Stimulated activated CD8-positive, alpha-beta memory T cell treated with anti-CD3 and anti-CD28 coated beads, Interleukin-7, amount 100 ng/mL, for 1 hour (primary cell): ENCODE results near the gene DHRS1.
A peak's percentile ranks its signal among the peaks of the same experiment; 100 is the strongest.
"Not testable (repeated sequence)": the region's sequence is repeated elsewhere in the genome, so short reads cannot be mapped to it uniquely, and the experiment has no call there.

Experiments
- DNase-seq, 2 donors: peaks; one replicate each; pipeline ENCODE4 v3.0.0-alpha.2; 2020; ENCODE audit warnings: low read depth in 2 of 2

Gene DHRS1

GRCh38 chr14:24247422-24247821, 52.2 kb downstream of the DHRS1 start:
- no peak for DNase-seq

GRCh38 chr14:24246765-24247212, 52.8 kb downstream of the DHRS1 start:
- no peak for DNase-seq

GRCh38 chr14:24245350-24245749, 54.2 kb downstream of the DHRS1 start:
- not testable (repeated sequence) for DNase-seq

- DNase-seq, result no peak
These were observed 56.2 kb downstream of the DHRS1 start for GRCh38 chr14:24243336-24243836.

GRCh38 chr14:24241829-24242443, 57.6 kb downstream of the DHRS1 start:
- DNase-seq, result peak; percentile 82
